ENCODE data around the gene LRRC9.

DNA sequence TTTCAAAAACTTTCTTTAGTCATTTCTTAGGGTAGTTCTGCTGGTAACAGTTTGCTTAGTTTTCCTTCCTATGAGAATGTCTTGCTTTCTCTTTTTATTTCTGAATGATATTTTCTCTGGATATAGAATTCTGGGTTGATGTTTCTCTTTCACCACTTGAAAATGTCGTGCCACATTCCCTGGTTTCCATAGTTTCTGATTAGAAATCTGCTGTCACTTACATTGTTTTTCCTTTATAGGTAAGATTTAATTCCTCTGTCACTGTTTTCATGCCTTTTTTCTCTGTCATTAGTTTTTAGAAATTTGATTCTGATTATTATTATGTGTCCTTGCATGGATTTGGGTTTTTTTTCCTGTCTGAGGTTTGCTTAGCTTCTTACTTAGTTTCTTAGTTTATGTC, 94.5 kb downstream of the LRRC9 start:
- TF ChIP-seq, protein P1, sequence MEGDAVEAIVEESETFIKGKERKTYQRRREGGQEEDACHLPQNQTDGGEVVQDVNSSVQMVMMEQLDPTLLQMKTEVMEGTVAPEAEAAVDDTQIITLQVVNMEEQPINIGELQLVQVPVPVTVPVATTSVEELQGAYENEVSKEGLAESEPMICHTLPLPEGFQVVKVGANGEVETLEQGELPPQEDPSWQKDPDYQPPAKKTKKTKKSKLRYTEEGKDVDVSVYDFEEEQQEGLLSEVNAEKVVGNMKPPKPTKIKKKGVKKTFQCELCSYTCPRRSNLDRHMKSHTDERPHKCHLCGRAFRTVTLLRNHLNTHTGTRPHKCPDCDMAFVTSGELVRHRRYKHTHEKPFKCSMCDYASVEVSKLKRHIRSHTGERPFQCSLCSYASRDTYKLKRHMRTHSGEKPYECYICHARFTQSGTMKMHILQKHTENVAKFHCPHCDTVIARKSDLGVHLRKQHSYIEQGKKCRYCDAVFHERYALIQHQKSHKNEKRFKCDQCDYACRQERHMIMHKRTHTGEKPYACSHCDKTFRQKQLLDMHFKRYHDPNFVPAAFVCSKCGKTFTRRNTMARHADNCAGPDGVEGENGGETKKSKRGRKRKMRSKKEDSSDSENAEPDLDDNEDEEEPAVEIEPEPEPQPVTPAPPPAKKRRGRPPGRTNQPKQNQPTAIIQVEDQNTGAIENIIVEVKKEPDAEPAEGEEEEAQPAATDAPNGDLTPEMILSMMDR (IDR thresholded peaks at IDR 0.05): no peak
- no peak for TF ChIP-seq POLR2A (IDR thresholded peaks at IDR 0.05)
- no peak for TF ChIP-seq EP300 (IDR thresholded peaks at IDR 0.05)
